HG02981 (cell line): ENCODE measurements around the gene PPIP5K1.

Source experiments
- ATAC-seq: cut with Tn5 transposase; IDR thresholded peaks from one replicate; pipeline ENCODE4 v1.9.1; 2021; ENCODE audit warnings: mild to moderate bottlenecking, moderate library complexity; ENCODE audit not compliant: unreplicated experiment

The PPIP5K1 gene

GRCh38 chr15:43492673-43493601, 97.1 kb downstream of the PPIP5K1 start, which contains the start of gene TP53BP1:
Gene TP53BP1 (minus strand): TSS chr15:43493156. CDS start chr15:43493043, 113 bp downstream.
- peak; percentile 99 for ATAC-seq

- no peak for ATAC-seq
Measured at GRCh38 chr15:43492266-43492665, 97.7 kb downstream of the PPIP5K1 start.

GRCh38 chr15:43489191-43489590, 100.8 kb downstream of the PPIP5K1 start:
- no peak for ATAC-seq

- no peak for ATAC-seq
Measured at GRCh38 chr15:43488790-43489189, 101.2 kb downstream of the PPIP5K1 start.

GRCh38 chr15:43487271-43487895, 102.6 kb downstream of the PPIP5K1 start:
- no peak for ATAC-seq

GRCh38 chr15:43484455-43484854, 105.6 kb downstream of the PPIP5K1 start:
- no peak for ATAC-seq
